Measurements from ENCODE around the gene HERPUD2. TPM values are rescaled to one million over a fixed set of nuclear protein-coding genes. Genes with fewer than 3 reads are reported as not detected.

Gene HERPUD2
- total RNA-seq, 1 donor from 2014 or later, result 43.7 TPM

DNA sequence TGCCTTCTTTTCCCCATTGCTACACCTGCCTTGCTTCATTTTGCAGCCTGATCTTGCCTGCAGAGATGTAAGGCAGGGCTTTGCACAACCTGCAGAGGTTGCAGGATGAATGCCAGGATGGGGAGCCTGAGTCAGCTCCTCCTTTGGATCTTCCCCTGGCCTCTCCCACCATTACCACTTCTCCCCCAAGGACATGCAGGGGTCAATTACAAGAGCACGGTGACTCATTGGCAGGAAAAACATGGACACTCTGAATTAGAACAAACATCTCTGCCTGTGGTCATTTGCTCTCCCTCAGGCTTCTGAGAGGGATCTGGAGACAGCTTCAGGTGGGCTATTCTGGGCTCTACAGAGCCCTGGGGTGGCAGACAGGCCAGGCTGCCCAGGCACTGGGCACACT is 89.2 kb downstream of the HERPUD2 start:
- H3K9me3 ChIP-seq (ENCODE audit: low read depth), result no peaks in the 10 kb centered on the region
- no peaks in the 10 kb centered on the region for H3K27me3 ChIP-seq
- no peaks in the 10 kb centered on the region for H3K79me2 ChIP-seq (ENCODE audit: low read depth)
- Mint-ChIP-seq H3K36me3 (no peaks in the 10 kb centered on the region), H3K9me3 (no peaks in the 10 kb centered on the region), H3K4me3 (no peak overlapping the region), H3K27ac (peak overlapping the region; percentile 5), H3K27me3 (ENCODE audit: insufficient read depth, low read depth) (no peaks in the 10 kb centered on the region), H3K4me1 (no peaks in the 10 kb centered on the region)
- no peak for DNase-seq (ENCODE audit: low spot score)
- no peaks in the 10 kb centered on the region for H3K4me1 ChIP-seq
- H4K20me1 ChIP-seq (ENCODE audit: low read depth), result no peaks in the 10 kb centered on the region
- H3K4me2 ChIP-seq, result no peak overlapping the region
- no peak overlapping the region for H3K4me3 ChIP-seq
- no peaks in the 10 kb centered on the region for H3K36me3 ChIP-seq
- no peak overlapping the region for H2AFZ ChIP-seq (replicated peaks)
- no peak overlapping the region for H3K9ac ChIP-seq
- no peak overlapping the region for H3K27ac ChIP-seq
- H3F3A ChIP-seq (ENCODE audit: low read depth), result no peaks in the 10 kb centered on the region
- TF ChIP-seq, protein P1, sequence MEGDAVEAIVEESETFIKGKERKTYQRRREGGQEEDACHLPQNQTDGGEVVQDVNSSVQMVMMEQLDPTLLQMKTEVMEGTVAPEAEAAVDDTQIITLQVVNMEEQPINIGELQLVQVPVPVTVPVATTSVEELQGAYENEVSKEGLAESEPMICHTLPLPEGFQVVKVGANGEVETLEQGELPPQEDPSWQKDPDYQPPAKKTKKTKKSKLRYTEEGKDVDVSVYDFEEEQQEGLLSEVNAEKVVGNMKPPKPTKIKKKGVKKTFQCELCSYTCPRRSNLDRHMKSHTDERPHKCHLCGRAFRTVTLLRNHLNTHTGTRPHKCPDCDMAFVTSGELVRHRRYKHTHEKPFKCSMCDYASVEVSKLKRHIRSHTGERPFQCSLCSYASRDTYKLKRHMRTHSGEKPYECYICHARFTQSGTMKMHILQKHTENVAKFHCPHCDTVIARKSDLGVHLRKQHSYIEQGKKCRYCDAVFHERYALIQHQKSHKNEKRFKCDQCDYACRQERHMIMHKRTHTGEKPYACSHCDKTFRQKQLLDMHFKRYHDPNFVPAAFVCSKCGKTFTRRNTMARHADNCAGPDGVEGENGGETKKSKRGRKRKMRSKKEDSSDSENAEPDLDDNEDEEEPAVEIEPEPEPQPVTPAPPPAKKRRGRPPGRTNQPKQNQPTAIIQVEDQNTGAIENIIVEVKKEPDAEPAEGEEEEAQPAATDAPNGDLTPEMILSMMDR (IDR thresholded peaks at IDR 0.05), result no peak
- TF ChIP-seq EZH2 (IDR thresholded peaks at IDR 0.05) (no peak), EZH2phosphoT487 (IDR thresholded peaks at IDR 0.05) (no peak)

GRCh38 chr7:35604595-35604994 is 90.3 kb downstream of the HERPUD2 start:
- H3K27ac Mint-ChIP-seq, result no peak overlapping the region
- H3K4me1 Mint-ChIP-seq, result no peaks in the 10 kb centered on the region
- H3K9me3 Mint-ChIP-seq, result no peaks in the 10 kb centered on the region
- H2AFZ ChIP-seq (replicated peaks), result no peak overlapping the region
- H3K36me3 ChIP-seq, result no peaks in the 10 kb centered on the region
- no peak overlapping the region for H3K27ac ChIP-seq
- no peak for TF ChIP-seq EZH2 (IDR thresholded peaks at IDR 0.05)
- TF ChIP-seq, protein P1 (IDR thresholded peaks at IDR 0.05), result no peak
- no peak for TF ChIP-seq EZH2phosphoT487 (IDR thresholded peaks at IDR 0.05)
- H3K27me3 Mint-ChIP-seq (ENCODE audit: insufficient read depth, low read depth), result no peaks in the 10 kb centered on the region
- H3K4me1 ChIP-seq, result no peaks in the 10 kb centered on the region
- no peak overlapping the region for H3K4me3 Mint-ChIP-seq
- no peaks in the 10 kb centered on the region for H3F3A ChIP-seq (ENCODE audit: low read depth)
- no peaks in the 10 kb centered on the region for H3K9me3 ChIP-seq (ENCODE audit: low read depth)
- H3K79me2 ChIP-seq (ENCODE audit: low read depth), result no peaks in the 10 kb centered on the region
- no peaks in the 10 kb centered on the region for H3K27me3 ChIP-seq
- H3K4me2 ChIP-seq, result no peak overlapping the region
- no peak for DNase-seq (ENCODE audit: low spot score)
- no peak overlapping the region for H3K4me3 ChIP-seq
- no peaks in the 10 kb centered on the region for H4K20me1 ChIP-seq (ENCODE audit: low read depth)
- H3K36me3 Mint-ChIP-seq, result no peaks in the 10 kb centered on the region
- no peak overlapping the region for H3K9ac ChIP-seq

GRCh38 chr7:35599645-35600044 is 95.3 kb downstream of the HERPUD2 start:
- no peaks in the 10 kb centered on the region for H3K27me3 ChIP-seq
- Mint-ChIP-seq H3K4me1 (peaks cover 3% of the 10 kb centered on the region), H3K9me3 (no peaks in the 10 kb centered on the region), H3K27me3 (ENCODE audit: insufficient read depth, low read depth) (no peaks in the 10 kb centered on the region), H3K4me3 (no peak overlapping the region), H3K36me3 (no peaks in the 10 kb centered on the region), H3K27ac (no peak overlapping the region)
- DNase-seq (ENCODE audit: low spot score), result no peak
- no peaks in the 10 kb centered on the region for H3K79me2 ChIP-seq (ENCODE audit: low read depth)
- H3F3A ChIP-seq (ENCODE audit: low read depth), result no peaks in the 10 kb centered on the region
- H3K4me2 ChIP-seq, result no peak overlapping the region
- TF ChIP-seq EZH2 (IDR thresholded peaks at IDR 0.05), result no peak
- TF ChIP-seq, protein P1 (IDR thresholded peaks at IDR 0.05), result no peak
- no peak for TF ChIP-seq EZH2phosphoT487 (IDR thresholded peaks at IDR 0.05)
- no peak overlapping the region for H3K9ac ChIP-seq
- H4K20me1 ChIP-seq (ENCODE audit: low read depth), result no peaks in the 10 kb centered on the region
- no peak overlapping the region for H3K4me3 ChIP-seq
- H3K27ac ChIP-seq, result no peak overlapping the region
- H2AFZ ChIP-seq (replicated peaks), result no peak overlapping the region
- H3K4me1 ChIP-seq, result no peaks in the 10 kb centered on the region
- no peaks in the 10 kb centered on the region for H3K36me3 ChIP-seq
- H3K9me3 ChIP-seq (ENCODE audit: low read depth), result no peaks in the 10 kb centered on the region

Data from neural progenitor cell (in vitro differentiated cells).